ENCODE results near the gene WDR83.
"Not testable (repeated sequence)": the region's sequence is repeated elsewhere in the genome, so short reads cannot be mapped to it uniquely, and the experiment has no call there.

The WDR83 gene

GRCh38 chr19:12695096-12695495 is 28.5 kb downstream of the WDR83 start:
- TF ChIP-seq CTCF (IDR thresholded peaks at IDR 0.05; ENCODE audit: insufficient read depth, low read depth, low read length, missing control alignments): no peak
- no peak for DNase-seq (ENCODE audit: low read depth)
- H3K4me3 ChIP-seq (ENCODE audit: low read length): peak overlapping the region; percentile 83

GRCh38 chr19:12695514-12695913 is 28.9 kb downstream of the WDR83 start:
- no peak for DNase-seq (ENCODE audit: low read depth)
- H3K4me3 ChIP-seq (ENCODE audit: low read length): peak overlapping the region; percentile 83
- no peak for TF ChIP-seq CTCF (IDR thresholded peaks at IDR 0.05; ENCODE audit: insufficient read depth, low read depth, low read length, missing control alignments)

- TF ChIP-seq CTCF (IDR thresholded peaks at IDR 0.05; ENCODE audit: insufficient read depth, low read depth, low read length, missing control alignments): no peak
- peak; percentile 13 for DNase-seq (ENCODE audit: low read depth)
- H3K4me3 ChIP-seq (ENCODE audit: low read length): peak overlapping the region; percentile 83
Measured at GRCh38 chr19:12695997-12696365, 29.4 kb downstream of the WDR83 start.

- no peak for TF ChIP-seq CTCF (IDR thresholded peaks at IDR 0.05; ENCODE audit: insufficient read depth, low read depth, low read length, missing control alignments)
- peak within 1 kb of the TSS; percentile 83 for H3K4me3 ChIP-seq (ENCODE audit: low read length)
- peak; percentile 95 for DNase-seq (ENCODE audit: low read depth)
Measured at GRCh38 chr19:12696366-12697335, 30.0 kb downstream of the WDR83 start, which contains the start of gene FBXW9. TSS of gene FBXW9 (minus strand) at chr19:12696631. CDS start at chr19:12696581, 50 bp downstream.

GRCh38 chr19:12697425-12697824 is 30.8 kb downstream of the WDR83 start:
- not testable (repeated sequence) for H3K4me3 ChIP-seq (ENCODE audit: low read length); DNase-seq (ENCODE audit: low read depth)

GRCh38 chr19:12698138-12698537 is 31.5 kb downstream of the WDR83 start:
- no peak overlapping the region for H3K4me3 ChIP-seq (ENCODE audit: low read length)
- TF ChIP-seq CTCF (IDR thresholded peaks at IDR 0.05; ENCODE audit: insufficient read depth, low read depth, low read length, missing control alignments): no peak
- no peak for DNase-seq (ENCODE audit: low read depth)

DNA sequence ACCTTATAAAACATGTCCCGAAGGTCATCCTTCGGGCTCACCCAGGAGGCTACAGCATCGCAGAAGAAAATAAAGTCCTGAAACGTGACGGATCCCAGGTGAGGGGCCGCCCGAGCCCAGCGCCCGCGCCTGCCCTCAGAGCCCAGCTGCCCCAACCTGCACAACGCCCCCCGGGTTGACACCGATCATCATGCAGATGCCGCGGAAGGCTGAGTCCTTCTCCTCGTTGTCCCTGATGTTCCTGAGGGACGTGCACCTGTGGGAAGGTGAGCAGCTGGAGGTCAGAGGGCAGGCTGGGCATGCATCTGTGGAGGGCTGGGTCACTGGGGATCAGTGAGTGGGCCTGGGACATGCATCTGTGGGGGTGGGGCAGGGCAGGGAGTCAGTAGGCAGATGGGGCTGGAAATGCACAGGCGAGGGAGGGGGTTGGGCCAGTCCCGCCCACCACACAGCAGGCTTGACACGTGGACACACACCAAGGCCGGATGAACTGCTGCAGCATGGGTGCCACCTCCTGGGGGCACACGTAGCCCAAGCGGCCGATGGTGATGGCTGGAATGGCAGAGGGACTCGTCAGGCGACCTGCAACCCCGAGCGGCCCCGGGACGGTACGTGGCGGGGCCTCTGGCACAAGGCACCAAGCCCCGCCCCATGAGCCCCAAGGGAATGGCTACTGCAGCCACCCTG is 35.1 kb downstream of the WDR83 start:
- no peak for DNase-seq (ENCODE audit: low read depth)
- no peak overlapping the region for H3K4me3 ChIP-seq (ENCODE audit: low read length)
- TF ChIP-seq CTCF (IDR thresholded peaks at IDR 0.05; ENCODE audit: insufficient read depth, low read depth, low read length, missing control alignments): no peak
